ENCODE results near the gene NEU1. TPM values are rescaled to one million over a fixed set of nuclear protein-coding genes. Genes with fewer than 3 reads are reported as not detected.

Gene NEU1
- polyA plus RNA-seq, 1 donor from 2014 or later = 25.0 TPM

- Mint-ChIP-seq H3K27me3 (no peaks in the 10 kb centered on the region), H3K4me3 (no peak overlapping the region), H3K36me3 (peaks cover 7% of the 10 kb centered on the region)
Observed at GRCh38 chr6:31883676-31884075, 21.1 kb upstream of the NEU1 start.

DNA sequence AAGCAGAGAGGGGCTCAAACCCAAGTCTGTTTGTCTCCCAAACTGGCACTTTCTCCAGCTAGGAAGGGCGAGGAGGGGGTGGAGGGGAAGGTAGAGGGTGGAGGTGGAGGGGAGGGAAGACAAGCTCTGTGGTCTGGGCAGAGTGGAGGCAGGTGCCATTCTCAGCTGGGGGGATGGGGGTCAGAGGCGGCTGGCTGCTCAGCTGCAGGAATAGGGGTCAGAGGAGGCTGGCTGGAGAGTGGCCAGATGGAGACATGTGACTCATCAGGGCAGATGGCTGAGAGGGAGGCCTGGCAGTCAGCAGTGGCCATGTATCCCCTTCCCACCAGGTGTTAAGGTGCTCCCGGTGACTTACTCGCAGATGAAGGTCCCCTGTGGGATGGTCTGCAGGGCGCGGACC, 19.7 kb upstream of the NEU1 start:
- H3K9me3 Mint-ChIP-seq = no peaks in the 10 kb centered on the region
- peaks cover 0 to 4% (median 4%) of the 10 kb centered on the region in 3 donors for H3K4me1 Mint-ChIP-seq
- peaks cover 7% of the 10 kb centered on the region for H3K36me3 Mint-ChIP-seq
- H3K4me3 Mint-ChIP-seq = no peak overlapping the region
- H3K27me3 Mint-ChIP-seq = no peaks in the 10 kb centered on the region
- H3K27ac Mint-ChIP-seq = no peak overlapping the region

More at GRCh38 chr6:31883676-31884075, 21.1 kb upstream of the NEU1 start:
- H3K4me1 Mint-ChIP-seq = peaks cover 0 to 4% (median 4%) of the 10 kb centered on the region in 3 donors
- H3K9me3 Mint-ChIP-seq = no peaks in the 10 kb centered on the region
- H3K27ac Mint-ChIP-seq = no peak overlapping the region

DNA sequence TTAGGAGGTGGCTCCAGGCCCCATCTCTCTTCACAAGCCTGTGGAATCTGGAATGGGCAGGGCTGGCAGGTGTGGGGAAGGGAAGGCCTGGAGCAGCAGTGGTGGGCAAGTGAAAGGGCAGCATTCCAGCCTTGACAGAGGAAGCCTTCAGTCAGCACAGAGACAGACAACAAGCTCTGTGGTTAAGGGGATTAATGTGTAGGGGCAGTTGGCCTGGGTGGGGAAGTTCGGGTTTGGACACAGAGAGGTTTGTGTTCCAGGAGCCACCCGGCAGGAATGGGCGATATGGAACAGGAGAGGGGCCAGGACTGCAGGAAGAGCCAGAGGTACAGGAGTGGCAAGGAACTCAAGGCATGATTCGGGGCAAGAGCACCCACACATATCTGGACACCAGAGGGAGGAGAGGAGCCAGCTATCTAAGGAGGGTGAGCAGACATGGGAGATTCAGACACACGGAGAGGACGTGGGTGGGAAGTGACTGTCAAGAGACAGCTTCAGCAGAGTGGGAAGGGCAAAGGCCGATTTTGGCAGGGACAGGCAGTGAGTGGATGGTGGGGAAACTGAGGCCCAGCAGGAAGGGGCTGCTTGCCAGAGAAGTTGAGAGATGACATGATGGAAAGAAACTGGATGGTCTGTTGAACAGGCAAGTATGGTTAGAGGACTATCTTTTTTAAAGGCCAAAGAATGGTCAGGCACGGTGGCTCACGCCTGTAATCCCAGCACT, 18.7 kb upstream of the NEU1 start:
- H3K4me3 Mint-ChIP-seq = no peak overlapping the region
- H3K9me3 Mint-ChIP-seq = no peaks in the 10 kb centered on the region
- H3K36me3 Mint-ChIP-seq = peaks cover 7% of the 10 kb centered on the region
- H3K27me3 Mint-ChIP-seq = no peaks in the 10 kb centered on the region
- no peak overlapping the region for H3K27ac Mint-ChIP-seq
- peaks cover 0 to 4% (median 3%) of the 10 kb centered on the region in 3 donors for H3K4me1 Mint-ChIP-seq

GRCh38 chr6:31880616-31881015, 18.0 kb upstream of the NEU1 start:
- H3K36me3 Mint-ChIP-seq = peaks cover 4% of the 10 kb centered on the region
- peaks cover 0 to 4% (median 0%) of the 10 kb centered on the region in 3 donors for H3K4me1 Mint-ChIP-seq
- H3K9me3 Mint-ChIP-seq = no peaks in the 10 kb centered on the region
- no peak overlapping the region for H3K27ac Mint-ChIP-seq
- no peak overlapping the region for H3K4me3 Mint-ChIP-seq
- H3K27me3 Mint-ChIP-seq = peaks cover 1% of the 10 kb centered on the region

- H3K27ac Mint-ChIP-seq = no peak overlapping the region
Observed at GRCh38 chr6:31879901-31880300, 17.3 kb upstream of the NEU1 start.

DNA sequence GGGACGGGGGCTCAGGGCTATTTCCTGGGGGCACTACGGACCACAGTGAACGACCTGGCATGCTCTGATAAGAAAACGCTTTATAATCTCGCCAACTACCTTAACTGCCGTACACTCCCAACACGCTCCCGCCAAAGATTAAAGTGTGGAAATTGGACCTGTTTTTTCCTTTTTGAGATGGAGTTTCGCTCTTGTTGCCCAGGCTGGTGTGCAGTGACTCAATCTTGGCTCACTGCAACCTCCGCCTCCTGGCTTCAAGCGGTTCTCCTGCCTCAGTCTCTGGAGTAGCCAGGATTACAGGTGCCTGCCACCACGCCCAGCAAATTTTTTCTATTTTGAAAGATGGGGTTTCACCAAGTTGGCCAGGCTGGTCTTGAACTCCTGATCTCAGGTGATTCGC, 16.5 kb upstream of the NEU1 start:
- peaks cover 4% of the 10 kb centered on the region for H3K36me3 Mint-ChIP-seq
- H3K4me3 Mint-ChIP-seq = no peak overlapping the region
- peaks cover 1% of the 10 kb centered on the region for H3K27me3 Mint-ChIP-seq
- H3K4me1 Mint-ChIP-seq = peaks cover 0 to 4% (median 2%) of the 10 kb centered on the region in 3 donors
- no peak overlapping the region for H3K27ac Mint-ChIP-seq
- H3K9me3 Mint-ChIP-seq = no peaks in the 10 kb centered on the region

More at GRCh38 chr6:31879901-31880300, 17.3 kb upstream of the NEU1 start:
- peaks cover 0 to 4% (median 0%) of the 10 kb centered on the region in 3 donors for H3K4me1 Mint-ChIP-seq
- peaks cover 1% of the 10 kb centered on the region for H3K27me3 Mint-ChIP-seq
- no peak overlapping the region for H3K4me3 Mint-ChIP-seq
- no peaks in the 10 kb centered on the region for H3K9me3 Mint-ChIP-seq
- H3K36me3 Mint-ChIP-seq = peaks cover 4% of the 10 kb centered on the region

DNA sequence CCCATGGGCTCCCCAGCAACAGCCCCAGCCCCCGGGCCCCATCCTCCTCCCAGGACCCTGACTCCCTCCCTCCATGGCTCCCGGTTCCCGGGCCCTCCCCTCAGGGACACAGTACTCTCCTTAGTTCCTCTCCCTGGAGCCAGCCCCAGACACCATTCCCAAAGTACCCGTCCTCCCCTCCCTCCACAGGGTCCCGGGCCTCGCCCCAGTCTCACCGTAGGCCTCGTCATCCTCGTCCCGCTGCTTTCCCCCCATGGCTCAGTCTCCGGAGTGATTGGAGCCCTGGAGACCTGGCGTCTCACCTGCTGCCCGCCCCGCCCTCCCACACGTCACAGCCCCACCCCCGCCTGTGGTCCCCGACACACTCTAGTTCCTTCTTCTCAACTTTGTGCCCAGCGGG, 16.1 kb upstream of the NEU1 start, which contains the start of gene SLC44A4:
SLC44A4 (minus strand) TSS at position 272 of the 400 bp plus-strand sequence; CDS start at position 255, 17 bp downstream.
- peaks cover 4% of the 10 kb centered on the region for H3K36me3 Mint-ChIP-seq
- peaks cover 1% of the 10 kb centered on the region for H3K27me3 Mint-ChIP-seq
- H3K27ac Mint-ChIP-seq = peak within 1 kb of the TSS in 1 of 3 donors; percentile 27
- H3K9me3 Mint-ChIP-seq = no peaks in the 10 kb centered on the region
- peaks cover 0 to 4% (median 3%) of the 10 kb centered on the region in 3 donors for H3K4me1 Mint-ChIP-seq
- no peak within 1 kb of the TSS for H3K4me3 Mint-ChIP-seq

GRCh38 chr6:31878222-31878621, 15.6 kb upstream of the NEU1 start:
- H3K9me3 Mint-ChIP-seq = no peaks in the 10 kb centered on the region
- no peak overlapping the region for H3K4me3 Mint-ChIP-seq
- peaks cover 4% of the 10 kb centered on the region for H3K36me3 Mint-ChIP-seq
- peaks cover 0 to 4% (median 3%) of the 10 kb centered on the region in 3 donors for H3K4me1 Mint-ChIP-seq
- peaks cover 1% of the 10 kb centered on the region for H3K27me3 Mint-ChIP-seq
- peak overlapping the region in 1 of 3 donors; percentile 27 for H3K27ac Mint-ChIP-seq

DNA sequence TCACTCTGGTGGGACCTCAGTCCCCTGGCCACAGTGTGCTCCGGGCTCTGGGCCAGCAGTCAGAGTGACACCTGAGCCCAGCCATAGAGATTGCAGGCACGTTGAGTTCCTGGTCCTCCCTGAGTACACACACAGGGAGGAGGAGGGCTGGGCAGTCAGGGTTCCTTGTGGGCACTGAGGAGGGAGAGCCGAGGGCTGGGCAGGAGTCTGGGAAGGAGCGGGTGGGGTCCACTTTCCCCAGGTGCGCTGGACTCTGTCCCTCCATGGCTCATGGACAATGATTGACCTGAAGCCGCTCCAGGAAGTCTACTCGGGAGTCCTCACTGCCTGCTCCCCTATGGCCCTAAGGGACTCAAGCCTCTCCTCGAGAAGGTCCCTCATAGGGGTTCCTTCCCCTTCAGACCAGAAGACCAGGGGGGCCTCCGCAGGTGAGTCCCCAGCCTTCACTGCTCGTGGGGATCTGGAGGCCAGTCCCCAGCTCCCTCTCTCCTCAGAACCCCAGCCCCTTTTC, 15.1 kb upstream of the NEU1 start:
- Mint-ChIP-seq H3K27ac (no peak overlapping the region), H3K4me3 (no peak overlapping the region), H3K4me1 (peaks cover 0 to 4% (median 3%) of the 10 kb centered on the region in 3 donors), H3K27me3 (peaks cover 1% of the 10 kb centered on the region), H3K9me3 (no peaks in the 10 kb centered on the region), H3K36me3 (peaks cover 4% of the 10 kb centered on the region)

GRCh38 chr6:31877125-31877650, 14.6 kb upstream of the NEU1 start:
- Mint-ChIP-seq H3K36me3 (peaks cover 2% of the 10 kb centered on the region), H3K9me3 (no peaks in the 10 kb centered on the region), H3K4me3 (no peak overlapping the region), H3K4me1 (peaks cover 0 to 4% (median 3%) of the 10 kb centered on the region in 3 donors), H3K27me3 (peaks cover 1% of the 10 kb centered on the region), H3K27ac (no peak overlapping the region)

DNA sequence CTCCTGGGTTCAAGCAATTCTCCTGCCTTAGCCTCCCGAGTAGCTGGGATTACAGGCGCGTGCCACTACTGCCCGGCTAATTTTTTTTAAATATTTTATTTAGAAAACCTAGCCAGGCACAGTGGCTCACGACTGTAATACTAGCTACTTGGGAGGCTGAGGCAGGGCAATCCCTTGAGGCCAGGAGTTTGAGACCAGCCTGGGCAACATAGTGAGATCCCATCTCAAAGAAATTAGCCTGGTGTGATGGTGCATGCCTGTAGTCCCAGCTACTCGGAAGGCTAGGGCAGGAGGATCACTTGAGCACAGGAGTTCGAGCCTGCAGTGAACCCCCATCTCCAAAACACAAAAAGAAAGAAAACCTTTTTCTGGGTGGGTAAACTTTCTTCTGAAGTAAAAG, 13.7 kb upstream of the NEU1 start:
- H3K27ac Mint-ChIP-seq = no peak overlapping the region
- H3K4me3 Mint-ChIP-seq = no peak overlapping the region
- H3K27me3 Mint-ChIP-seq = peaks cover 6% of the 10 kb centered on the region
- peaks cover under 1% of the 10 kb centered on the region for H3K36me3 Mint-ChIP-seq
- no peaks in the 10 kb centered on the region for H3K9me3 Mint-ChIP-seq
- peaks cover 0 to 4% (median 3%) of the 10 kb centered on the region in 3 donors for H3K4me1 Mint-ChIP-seq

DNA sequence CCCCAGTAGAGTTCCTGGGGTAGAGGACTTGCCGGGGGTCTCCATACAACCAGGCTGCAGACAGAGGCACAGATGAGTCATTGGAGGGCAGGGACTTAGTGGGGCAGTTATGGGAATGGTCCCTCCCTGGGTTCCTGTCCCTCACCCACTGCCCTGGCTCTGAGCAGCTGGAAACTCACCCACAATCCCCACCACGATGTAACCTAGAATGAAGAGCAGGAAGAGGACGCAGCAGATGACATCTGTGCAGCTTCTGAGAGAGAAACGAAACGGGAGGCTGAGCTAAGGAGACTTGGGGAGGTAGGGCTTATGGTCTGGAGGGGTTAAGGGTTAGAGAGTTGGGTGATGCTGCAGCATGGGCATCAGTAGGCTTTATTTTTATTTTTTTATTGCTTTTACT, 13.3 kb upstream of the NEU1 start:
- H3K4me3 Mint-ChIP-seq = no peak overlapping the region
- peaks cover 9% of the 10 kb centered on the region for H3K27me3 Mint-ChIP-seq
- H3K9me3 Mint-ChIP-seq = no peaks in the 10 kb centered on the region
- peaks cover 0 to 4% (median 3%) of the 10 kb centered on the region in 3 donors for H3K4me1 Mint-ChIP-seq
- no peaks in the 10 kb centered on the region for H3K36me3 Mint-ChIP-seq
- H3K27ac Mint-ChIP-seq = no peak overlapping the region

GRCh38 chr6:31874836-31875572, 12.4 kb upstream of the NEU1 start:
- Mint-ChIP-seq H3K4me1 (peaks cover 0 to 4% (median 3%) of the 10 kb centered on the region in 3 donors), H3K27me3 (peaks cover 9% of the 10 kb centered on the region), H3K4me3 (no peak overlapping the region), H3K9me3 (no peaks in the 10 kb centered on the region), H3K27ac (peak overlapping the region in 1 of 3 donors; percentile 54), H3K36me3 (no peaks in the 10 kb centered on the region)

DNA sequence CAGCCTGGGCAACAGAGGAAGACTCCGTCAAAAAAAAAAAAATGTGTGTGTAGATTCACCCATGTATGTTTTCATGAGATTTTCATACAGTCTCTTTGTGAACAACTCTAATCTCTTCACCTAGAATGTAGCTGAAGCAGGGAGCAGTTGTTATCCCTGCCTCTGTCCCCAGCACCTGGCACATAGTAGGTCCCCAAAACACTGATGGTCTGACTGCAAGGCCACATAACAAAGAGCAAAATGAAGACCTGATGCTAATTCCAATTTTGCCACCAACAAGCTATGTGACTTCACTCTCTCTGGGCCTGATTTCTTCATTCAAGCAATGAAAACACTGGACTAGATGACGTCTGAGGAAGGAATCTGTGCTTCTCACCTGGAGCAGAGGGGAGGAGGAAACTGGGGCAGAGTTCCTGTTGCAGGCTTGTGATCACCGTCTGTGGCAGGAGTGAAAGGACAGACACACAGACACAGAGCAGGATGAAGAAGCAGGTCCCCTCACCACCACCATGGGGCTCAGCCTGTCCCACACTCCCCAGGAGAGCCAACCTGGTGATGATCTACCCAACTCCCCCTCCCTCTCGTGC, 11.6 kb upstream of the NEU1 start:
- H3K27ac Mint-ChIP-seq = peak overlapping the region in 1 of 3 donors; percentile 54
- H3K36me3 Mint-ChIP-seq = no peaks in the 10 kb centered on the region
- peaks cover 9% of the 10 kb centered on the region for H3K27me3 Mint-ChIP-seq
- peaks cover 0 to 3% (median 0%) of the 10 kb centered on the region in 3 donors for H3K4me1 Mint-ChIP-seq
- no peak overlapping the region for H3K4me3 Mint-ChIP-seq
- no peaks in the 10 kb centered on the region for H3K9me3 Mint-ChIP-seq
